ENCODE measurements around the gene XPO5.

The XPO5 gene

DNA sequence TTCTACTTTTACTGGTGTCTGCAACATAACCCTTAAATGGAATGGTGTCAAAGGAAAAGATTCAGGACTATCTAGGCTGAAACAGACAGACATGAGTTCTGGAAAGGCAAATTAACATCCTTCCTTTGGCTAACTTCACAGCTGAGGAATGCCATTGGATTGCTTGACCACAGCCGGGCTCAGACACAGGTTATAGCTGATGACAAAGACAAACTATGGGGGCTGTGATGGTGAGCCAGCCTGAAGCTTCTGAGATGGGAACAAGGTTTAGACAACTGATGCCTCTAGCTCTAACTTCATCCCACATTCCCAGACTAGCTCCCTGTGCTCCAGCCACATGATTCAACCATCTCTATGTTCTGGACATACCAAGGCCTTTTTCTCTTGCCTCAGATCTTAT lies 43.6 kb downstream of the XPO5 start:
- peaks cover 4% of the 10 kb centered on the region; the same call in 1 of the 2 replicates for H3K36me3 ChIP-seq (ENCODE audit: insufficient read depth)
- no peaks in the 10 kb centered on the region for H3K79me2 ChIP-seq (ENCODE audit: insufficient read depth, low read depth)
- no peak overlapping the region for H3K27ac ChIP-seq
- no peak overlapping the region for H3K4me3 ChIP-seq (IDR thresholded peaks at IDR 0.05; ENCODE audit: insufficient read depth, low read depth, low read length)
- H3K27me3 ChIP-seq (ENCODE audit: insufficient read depth, low read depth): no peaks in the 10 kb centered on the region
- H2AFZ ChIP-seq (ENCODE audit: low read depth): no peak overlapping the region
- H3K9ac ChIP-seq: no peak overlapping the region
- no peak overlapping the region for H3K4me2 ChIP-seq
- H3K4me1 ChIP-seq (ENCODE audit: low read depth, poor library complexity, severe bottlenecking): no peaks in the 10 kb centered on the region
- TF ChIP-seq, protein P1, sequence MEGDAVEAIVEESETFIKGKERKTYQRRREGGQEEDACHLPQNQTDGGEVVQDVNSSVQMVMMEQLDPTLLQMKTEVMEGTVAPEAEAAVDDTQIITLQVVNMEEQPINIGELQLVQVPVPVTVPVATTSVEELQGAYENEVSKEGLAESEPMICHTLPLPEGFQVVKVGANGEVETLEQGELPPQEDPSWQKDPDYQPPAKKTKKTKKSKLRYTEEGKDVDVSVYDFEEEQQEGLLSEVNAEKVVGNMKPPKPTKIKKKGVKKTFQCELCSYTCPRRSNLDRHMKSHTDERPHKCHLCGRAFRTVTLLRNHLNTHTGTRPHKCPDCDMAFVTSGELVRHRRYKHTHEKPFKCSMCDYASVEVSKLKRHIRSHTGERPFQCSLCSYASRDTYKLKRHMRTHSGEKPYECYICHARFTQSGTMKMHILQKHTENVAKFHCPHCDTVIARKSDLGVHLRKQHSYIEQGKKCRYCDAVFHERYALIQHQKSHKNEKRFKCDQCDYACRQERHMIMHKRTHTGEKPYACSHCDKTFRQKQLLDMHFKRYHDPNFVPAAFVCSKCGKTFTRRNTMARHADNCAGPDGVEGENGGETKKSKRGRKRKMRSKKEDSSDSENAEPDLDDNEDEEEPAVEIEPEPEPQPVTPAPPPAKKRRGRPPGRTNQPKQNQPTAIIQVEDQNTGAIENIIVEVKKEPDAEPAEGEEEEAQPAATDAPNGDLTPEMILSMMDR (conservative IDR thresholded peaks at IDR 0.05; ENCODE audit: low read depth, low read length): no peak
- no peaks in the 10 kb centered on the region for H4K20me1 ChIP-seq (ENCODE audit: insufficient read depth)

GRCh38 chr6:43524483-43524961 lies 51.3 kb downstream of the XPO5 start:
- Histone ChIP-seq H2AFZ (ENCODE audit: low read depth) (no peak overlapping the region), H3K27ac (no peak overlapping the region), H3K36me3 (ENCODE audit: insufficient read depth) (peaks cover 28% of the 10 kb centered on the region; the same call in 1 of the 2 replicates), H3K27me3 (ENCODE audit: insufficient read depth, low read depth) (no peaks in the 10 kb centered on the region), H3K4me2 (no peak overlapping the region), H3K79me2 (ENCODE audit: insufficient read depth, low read depth) (peaks cover 11% of the 10 kb centered on the region; the same call in 1 of the 2 replicates), H3K4me3 (IDR thresholded peaks at IDR 0.05; ENCODE audit: insufficient read depth, low read depth, low read length) (no peak overlapping the region), H3K9ac (no peak overlapping the region), H3K4me1 (ENCODE audit: low read depth, poor library complexity, severe bottlenecking) (peaks cover 30% of the 10 kb centered on the region), H4K20me1 (ENCODE audit: insufficient read depth) (no peaks in the 10 kb centered on the region)
- TF ChIP-seq, protein P1 (conservative IDR thresholded peaks at IDR 0.05; ENCODE audit: low read depth, low read length): no peak

GRCh38 chr6:43523284-43523683 lies 52.6 kb downstream of the XPO5 start:
- peaks cover 28% of the 10 kb centered on the region; the same call in 1 of the 2 replicates for H3K36me3 ChIP-seq (ENCODE audit: insufficient read depth)
- no peak overlapping the region for H3K27ac ChIP-seq
- H3K79me2 ChIP-seq (ENCODE audit: insufficient read depth, low read depth): peaks cover 24% of the 10 kb centered on the region
- no peaks in the 10 kb centered on the region for H4K20me1 ChIP-seq (ENCODE audit: insufficient read depth)
- H3K4me2 ChIP-seq: no peak overlapping the region
- TF ChIP-seq, protein P1 (conservative IDR thresholded peaks at IDR 0.05; ENCODE audit: low read depth, low read length): no peak
- H3K9ac ChIP-seq: no peak overlapping the region
- H3K27me3 ChIP-seq (ENCODE audit: insufficient read depth, low read depth): no peaks in the 10 kb centered on the region
- H3K4me3 ChIP-seq (IDR thresholded peaks at IDR 0.05; ENCODE audit: insufficient read depth, low read depth, low read length): no peak overlapping the region
- peaks cover 40% of the 10 kb centered on the region for H3K4me1 ChIP-seq (ENCODE audit: low read depth, poor library complexity, severe bottlenecking)
- H2AFZ ChIP-seq (ENCODE audit: low read depth): no peak overlapping the region

- Histone ChIP-seq H3K79me2 (ENCODE audit: insufficient read depth, low read depth) (peaks cover 30% of the 10 kb centered on the region), H4K20me1 (ENCODE audit: insufficient read depth) (no peaks in the 10 kb centered on the region), H3K9ac (no peak overlapping the region), H3K27ac (no peak overlapping the region), H3K27me3 (ENCODE audit: insufficient read depth, low read depth) (no peaks in the 10 kb centered on the region), H3K4me1 (ENCODE audit: low read depth, poor library complexity, severe bottlenecking) (peaks cover 41% of the 10 kb centered on the region), H2AFZ (ENCODE audit: low read depth) (no peak overlapping the region), H3K4me3 (IDR thresholded peaks at IDR 0.05; ENCODE audit: insufficient read depth, low read depth, low read length) (no peak overlapping the region), H3K36me3 (ENCODE audit: insufficient read depth) (peaks cover 28% of the 10 kb centered on the region; the same call in 1 of the 2 replicates), H3K4me2 (no peak overlapping the region)
- TF ChIP-seq, protein P1 (conservative IDR thresholded peaks at IDR 0.05; ENCODE audit: low read depth, low read length): no peak
Measured at GRCh38 chr6:43522547-43523261, 53.1 kb downstream of the XPO5 start.
